ENCODE measurements around the gene EHMT2.
"Not testable (repeated sequence)": the region's sequence is repeated elsewhere in the genome, so short reads cannot be mapped to it uniquely, and the experiment has no call there.

The EHMT2 gene

GRCh38 chr6:31839779-31840126 lies 57.7 kb downstream of the EHMT2 start:
- DNase-seq, result not testable (repeated sequence)

- no peak for DNase-seq
These were observed 58.5 kb downstream of the EHMT2 start for GRCh38 chr6:31838968-31839367.

- not testable (repeated sequence) for DNase-seq
These were observed 59.4 kb downstream of the EHMT2 start for GRCh38 chr6:31838114-31838553.

- no peak for DNase-seq
These were observed 60.0 kb downstream of the EHMT2 start for GRCh38 chr6:31837369-31838113.

GRCh38 chr6:31836474-31837368 lies 60.8 kb downstream of the EHMT2 start:
- DNase-seq, result no peak

- no peak for DNase-seq
These were observed 61.4 kb downstream of the EHMT2 start for GRCh38 chr6:31836047-31836473.

GRCh38 chr6:31834367-31835250 lies 62.9 kb downstream of the EHMT2 start:
- peak in 55 of 56 donors; percentile 36 to 90 (median 77) for DNase-seq

- DNase-seq, result peak in 4 of 56 donors; percentile 11 to 54 (median 26)
These were observed 65.9 kb downstream of the EHMT2 start for GRCh38 chr6:31831350-31832215.

GRCh38 chr6:31830886-31831335 lies 66.6 kb downstream of the EHMT2 start:
- peak in 1 of 56 donors; percentile 7 for DNase-seq

Data from amygdala (tissue), 56 donors.